Keratinocyte (primary cell): ENCODE data around the gene GFI1.
A peak's percentile ranks its signal among the peaks of the same experiment; 100 is the strongest.

Experiments
- CTCF ChIP-seq, 3 experiments: IDR thresholded peaks in 1 of 3; conservative IDR thresholded peaks in 1 of 3; optimal IDR thresholded peaks in 1 of 3; 2 replicates in 2 of 3; 3 replicates in 1 of 3; pipeline versions ENCODE3 to v1.5.1; 2011; ENCODE audit warnings: low read length in 3 of 3, mild to moderate bottlenecking in 3 of 3, moderate library complexity in 2 of 3, control low read depth in 1 of 3, inconsistent platforms in 1 of 3; ENCODE audit not compliant: insufficient read depth in 2 of 3; ENCODE audit errors: extremely low read depth in 1 of 3
- EZH2 ChIP-seq: IDR thresholded peaks from one replicate; pipeline ENCODE4 v1.6.1; 2012; ENCODE audit warnings: inconsistent platforms, mild to moderate bottlenecking, low read length, moderate library complexity

- TF ChIP-seq CTCF (optimal IDR thresholded peaks at IDR 0.05 in 1 of 3, IDR thresholded peaks at IDR 0.05 in 1 of 3, conservative IDR thresholded peaks at IDR 0.05 in 1 of 3; ENCODE audit: extremely low read depth in 1 of 3, insufficient read depth in 2 of 3, low read length in 3 of 3) (no peak), EZH2 (peak; percentile 91)
These were observed 5.7 kb downstream of the GFI1 start for GRCh38 chr1:92480813-92481598.
